Panc1 (cell line): ENCODE measurements around the gene EML6. TPM values are rescaled to one million over a fixed set of nuclear protein-coding genes. Genes with fewer than 3 reads are reported as not detected.

Source experiments
- ATAC-seq: fragments of 200-7000 bp; cut with Tn5 transposase; 2 replicates; pipeline ENCODE4 v1.9.1; 2020; ENCODE audit warnings: mild to moderate bottlenecking, moderate library complexity
- BruUV-seq: library from RNA; stranded (reverse); fragments of 400-500 nt; replicated peaks from 2 replicates; lab custom pipeline; 2021; lab: Mats Ljungman, UMichigan
- CTCF ChIA-PET: fragments of 300-600 bp; sonication (Branson Sonifier 250); formaldehyde crosslinking; loops from one replicate; lab custom pipeline; 2022; ENCODE audit warnings: antibody characterized with exemption; lab: Charles Lee
- POLR2A ChIA-PET: fragments of 300-600 bp; sonication (Branson Sonifier 250); formaldehyde crosslinking; loops from one replicate; lab custom pipeline; 2022; ENCODE audit warnings: antibody characterized with exemption; lab: Charles Lee
- DNase-seq: peaks from one replicate; pipeline ENCODE4 v3.0.0-alpha.2; 2010; ENCODE audit warnings: low read depth, low spot score
- H3K27ac ChIP-seq: 2 replicates; pipeline ENCODE4 v1.5.1; 2011; ENCODE audit warnings: mild to moderate bottlenecking, low read length, inconsistent platforms
- H3K27me3 ChIP-seq: fragments of 200-500 bp; sonication (Bioruptor generic); 2 replicates; pipeline ENCODE4 v1.6.0; 2014; ENCODE audit warnings: low read length, inconsistent platforms; ENCODE audit not compliant: control insufficient read depth, insufficient read depth
- H3K36me3 ChIP-seq: fragments of 200-500 bp; sonication (Bioruptor generic); 2 replicates; pipeline ENCODE4 v1.5.1; 2014; ENCODE audit warnings: inconsistent platforms, mild to moderate bottlenecking, low read length, moderate library complexity; ENCODE audit not compliant: control insufficient read depth, insufficient read depth
- H3K4me1 ChIP-seq: 2 replicates; pipeline ENCODE4 v1.5.1; 2011; ENCODE audit warnings: inconsistent platforms, mild to moderate bottlenecking, low read length, moderate library complexity; ENCODE audit not compliant: control insufficient read depth, insufficient read depth
- H3K4me3 ChIP-seq, 2 experiments: 2 replicates each; pipeline ENCODE4 v1.5.1; 2011 to 2012; ENCODE audit warnings: low read depth in 2 of 2, low read length in 2 of 2, mild to moderate bottlenecking in 2 of 2, inconsistent platforms in 1 of 2, moderate library complexity in 1 of 2
- H3K9me3 ChIP-seq: fragments of 200-500 bp; sonication (Bioruptor generic); 2 replicates; pipeline ENCODE4 v1.5.1; 2014; ENCODE audit warnings: low read depth, mild to moderate bottlenecking, inconsistent platforms, low read length, moderate library complexity; ENCODE audit not compliant: control insufficient read depth, insufficient read depth
- POLR2AphosphoS5 ChIP-seq: IDR thresholded peaks from 2 replicates; pipeline ENCODE4 v1.6.1; 2012; ENCODE audit warnings: mild to moderate bottlenecking, low read depth, low read length, moderate library complexity
- REST ChIP-seq, 2 experiments: IDR thresholded peaks; 2 replicates each; pipeline ENCODE4 v1.6.1; 2011 to 2012; ENCODE audit warnings: low read depth in 2 of 2, control low read depth in 1 of 2, low read length in 1 of 2, mild to moderate bottlenecking in 1 of 2, moderate library complexity in 1 of 2; ENCODE audit not compliant: insufficient read depth in 1 of 2
- SIN3A ChIP-seq: IDR thresholded peaks from 2 replicates; pipeline ENCODE4 v1.6.1; 2012; ENCODE audit warnings: low read depth, mild to moderate bottlenecking, low read length, moderate library complexity, borderline replicate concordance; ENCODE audit not compliant: insufficient read depth
- TCF7L2 ChIP-seq: IDR thresholded peaks from 2 replicates; pipeline ENCODE4 v1.6.1; 2011; ENCODE audit warnings: mild to moderate bottlenecking, low read depth, low read length, inconsistent platforms
- in situ Hi-C: cut with HindIII; loops from 2 replicates; pipeline ENCODE4 v1.10.0; 2016; ENCODE audit warnings: low sequenced_read_pairs, low pct_unique_long_range_greater_than_20kb
- intact Hi-C: fragments of 100-400 bp; cut with micrococcal nuclease; formaldehyde crosslinking; loops from one replicate; pipeline ENCODE4 v1.10.0; 2022; ENCODE audit not compliant: unreplicated experiment
- total RNA-seq: library from RNA; stranded (reverse); gene quantifications from one replicate; pipeline ENCODE4 v1.2.1, GENCODE V29; 2021; ENCODE audit not compliant: unreplicated experiment
- TF ChIP-seq, protein P1 (sequence below): fragments of 450-650 bp; IDR thresholded peaks from 2 replicates; pipeline ENCODE4 v1.5.1; 2017; ENCODE audit warnings: mild to moderate bottlenecking

The EML6 gene
- total RNA-seq, 1 experiment from 2014 or later, result 6.3 TPM

- H3K36me3 ChIP-seq, result no peaks in the 10 kb centered on the region
- in situ Hi-C loops, result no loop called here
- DNase-seq (no peak), ATAC-seq (peak; percentile 26; the same call in 1 of the 2 replicates)
- intact Hi-C loops, result no loop called here
- BruUV-seq, result no TSS peak
- ChIA-PET CTCF (interaction anchor here (1.1 to 1.4 kb wide), 2 partner anchors 12 to 21 kb away, joined by 3 to 5 read pairs; no protein-coding TSS in a partner anchor), POLR2A (no interaction called here)
- H3K4me3 ChIP-seq, result no peak overlapping the region
- no peaks in the 10 kb centered on the region for H3K9me3 ChIP-seq
- H3K27me3 ChIP-seq, result no peaks in the 10 kb centered on the region
- no peak for TF ChIP-seq REST (IDR thresholded peaks at IDR 0.05; ENCODE audit: insufficient read depth in 1 of 2, low read depth in 2 of 2, low read length in 1 of 2)
- no peak for TF ChIP-seq POLR2AphosphoS5
- TF ChIP-seq TCF7L2, result no peak
- no peak for TF ChIP-seq SIN3A
- TF ChIP-seq, protein P1, sequence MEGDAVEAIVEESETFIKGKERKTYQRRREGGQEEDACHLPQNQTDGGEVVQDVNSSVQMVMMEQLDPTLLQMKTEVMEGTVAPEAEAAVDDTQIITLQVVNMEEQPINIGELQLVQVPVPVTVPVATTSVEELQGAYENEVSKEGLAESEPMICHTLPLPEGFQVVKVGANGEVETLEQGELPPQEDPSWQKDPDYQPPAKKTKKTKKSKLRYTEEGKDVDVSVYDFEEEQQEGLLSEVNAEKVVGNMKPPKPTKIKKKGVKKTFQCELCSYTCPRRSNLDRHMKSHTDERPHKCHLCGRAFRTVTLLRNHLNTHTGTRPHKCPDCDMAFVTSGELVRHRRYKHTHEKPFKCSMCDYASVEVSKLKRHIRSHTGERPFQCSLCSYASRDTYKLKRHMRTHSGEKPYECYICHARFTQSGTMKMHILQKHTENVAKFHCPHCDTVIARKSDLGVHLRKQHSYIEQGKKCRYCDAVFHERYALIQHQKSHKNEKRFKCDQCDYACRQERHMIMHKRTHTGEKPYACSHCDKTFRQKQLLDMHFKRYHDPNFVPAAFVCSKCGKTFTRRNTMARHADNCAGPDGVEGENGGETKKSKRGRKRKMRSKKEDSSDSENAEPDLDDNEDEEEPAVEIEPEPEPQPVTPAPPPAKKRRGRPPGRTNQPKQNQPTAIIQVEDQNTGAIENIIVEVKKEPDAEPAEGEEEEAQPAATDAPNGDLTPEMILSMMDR, result no peak
- no peak overlapping the region for H3K27ac ChIP-seq
- no peaks in the 10 kb centered on the region for H3K4me1 ChIP-seq
Measured at GRCh38 chr2:54677476-54678265, 45.8 kb upstream of the EML6 start.

DNA sequence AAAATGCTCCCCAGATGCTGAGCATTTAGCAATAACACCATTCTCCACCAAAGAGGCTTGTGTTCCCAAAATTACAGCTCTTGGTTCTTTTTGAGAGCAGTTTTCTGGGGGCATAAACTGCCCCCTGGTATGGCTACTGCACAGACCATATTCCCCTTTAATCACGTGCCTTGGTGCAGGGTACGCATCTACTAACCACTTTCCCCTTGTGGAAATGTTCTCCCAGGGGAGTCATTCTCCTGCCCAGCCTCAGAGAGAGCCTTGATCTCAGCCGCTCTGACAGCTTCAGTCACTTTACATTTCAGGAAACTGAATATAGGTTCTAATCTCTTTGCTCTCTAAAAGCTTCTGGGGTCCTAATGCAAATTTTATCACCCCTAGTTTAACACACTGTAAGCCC lies 44.7 kb upstream of the EML6 start:
- BruUV-seq, result no TSS peak
- Histone ChIP-seq H3K27ac (no peak overlapping the region), H3K27me3 (no peaks in the 10 kb centered on the region), H3K9me3 (no peaks in the 10 kb centered on the region), H3K36me3 (no peaks in the 10 kb centered on the region), H3K4me1 (no peaks in the 10 kb centered on the region), H3K4me3 (no peak overlapping the region)
- intact Hi-C loops (no loop called here), in situ Hi-C loops (no loop called here)
- no peak for ATAC-seq
- DNase-seq, result no peak
- TF ChIP-seq TCF7L2 (no peak), SIN3A (no peak), POLR2AphosphoS5 (no peak), REST (IDR thresholded peaks at IDR 0.05; ENCODE audit: insufficient read depth in 1 of 2, low read depth in 2 of 2, low read length in 1 of 2) (no peak)
- TF ChIP-seq, protein P1, result no peak
- CTCF ChIA-PET, result no interaction called here
- POLR2A ChIA-PET, result no interaction called here
